Spleen (tissue), 11 donors: ENCODE results near the gene PRLH. TPM values are rescaled to one million over a fixed set of nuclear protein-coding genes. Genes with fewer than 3 reads are reported as not detected.

Source experiments
- DNase-seq: peaks from one replicate; pipeline ENCODE4 v3.0.0-alpha.2; 2020
- H3K27ac ChIP-seq, 8 donors: fragments of 200-600 bp; sonication (generic) in 7 of 8; 1 replicate in 4 of 8; 2 replicates in 4 of 8; pipeline versions ENCODE4 v1.5.0 to v1.8.0; 2016 to 2021; ENCODE audit warnings: inconsistent platforms in 4 of 8, mild to moderate bottlenecking in 4 of 8, moderate library complexity in 1 of 8
- H3K27me3 ChIP-seq, 7 donors: fragments of 200-600 bp; sonication (generic) in 6 of 7; replicated peaks in 1 of 7; 1 replicate in 4 of 7; 2 replicates in 3 of 7; pipeline versions ENCODE4 v1.5.0 to v1.8.0; 2016 to 2021; ENCODE audit warnings: inconsistent platforms in 3 of 7, mild to moderate bottlenecking in 1 of 7
- H3K36me3 ChIP-seq, 6 donors: fragments of 200-600 bp; sonication (generic) in 5 of 6; 1 replicate in 4 of 6; 2 replicates in 2 of 6; pipeline versions ENCODE4 v1.5.0 to v1.8.0; 2016 to 2021; ENCODE audit warnings: inconsistent platforms in 2 of 6
- H3K4me1 ChIP-seq, 6 donors: fragments of 200-600 bp; sonication (generic) in 5 of 6; 1 replicate in 3 of 6; 2 replicates in 3 of 6; pipeline versions ENCODE4 v1.5.0 to v1.8.0; 2016 to 2021; ENCODE audit warnings: inconsistent platforms in 3 of 6
- H3K4me3 ChIP-seq, 8 donors: fragments of 200-600 bp; sonication (generic) in 7 of 8; 1 replicate in 4 of 8; 2 replicates in 4 of 8; pipeline versions ENCODE4 v1.5.0 to v1.8.0; 2016 to 2021; ENCODE audit warnings: inconsistent platforms in 4 of 8, mild to moderate bottlenecking in 4 of 8, moderate library complexity in 2 of 8
- H3K9me3 ChIP-seq, 8 donors: fragments of 200-600 bp; sonication (generic) in 7 of 8; 1 replicate in 4 of 8; 2 replicates in 4 of 8; pipeline versions ENCODE4 v1.5.0 to v1.8.0; 2016 to 2021; ENCODE audit warnings: inconsistent platforms in 4 of 8
- CTCF ChIP-seq, 11 experiments: fragments of 200-600 bp in 7 of 11; fragments of 450-650 bp in 4 of 11; sonication (generic) in 4 of 11; IDR thresholded peaks in 8 of 11; conservative IDR thresholded peaks in 3 of 11; 1 replicate in 7 of 11; 2 replicates in 4 of 11; pipeline versions ENCODE4 v1.4.0 to v1.8.0; 2016 to 2021; ENCODE audit warnings: antibody characterized with exemption in 11 of 11, inconsistent platforms in 4 of 11, mild to moderate bottlenecking in 1 of 11
- POLR2A ChIP-seq, 3 donors: fragments of 450-650 bp; IDR thresholded peaks; one replicate each; pipeline ENCODE4 v1.5.1; 2017; ENCODE audit warnings: antibody characterized with exemption in 3 of 3, mild to moderate bottlenecking in 1 of 3
- POLR2AphosphoS5 ChIP-seq, 3 donors: sonication (generic); formaldehyde crosslinking; IDR thresholded peaks; one replicate each; pipeline ENCODE4 v1.5.1; 2017; ENCODE audit warnings: antibody characterized with exemption in 3 of 3
- WGBS, 5 donors: extraction: QIAGEN DNeasy Blood & Tissue Kit in 3 of 5; methylation state at CpG; one replicate each; pipeline versions ENCODE4 v1.1.5 to v1.1.7; 2013 to 2018; 5-methylcytosine and 5-hydroxymethylcytosine counted together
- intact Hi-C: fragments of 100-400 bp; cut with DNase I; formaldehyde crosslinking; loops from one replicate; pipeline ENCODE4 v1.15.0; 2023; ENCODE audit warnings: low total_unique reads
- polyA plus RNA-seq, 3 donors: library from polyadenylated mRNA; stranded (reverse); fragments of 200-250 nt; gene quantifications; one replicate each; pipeline ENCODE4 v1.2.1, GENCODE V29; 2013
- total RNA-seq, 7 donors: library from RNA; depleted of rRNA in 3 of 7; stranded (reverse); fragments of >200 nt in 3 of 7; fragmentation: NEBNext Ultra II Directional in 4 of 7; extraction: Animal tissue kit (Norgen Biotek cat#: 25700) in 4 of 7; gene quantifications; one replicate each; pipeline versions ENCODE4 v1.1.0 to v1.2.1, GENCODE V29; 2016 to 2021
- donor health status: healthy with polysubstance abuse.
- donor health status: DM: no; HTN: no; CAD: no; lungs with moderate emphysema.
- donor health status: DM: no; HTN: no; CAD: no.
- donor health status: Bipolar disorder and iron deficiency.
- donor health status: healthy.
- donor health status: DM: no; HTN: no; CAD: no.
- donor health status: DM: yes; HTN: yes; CAD: no.

PRLH gene
- total and polyA plus RNA-seq, 10 donors: not detected

- Histone ChIP-seq H3K4me1 (peaks cover 0 to 25% (median 17%) of the 10 kb centered on the region in 6 donors), H3K36me3 (no peaks in the 10 kb centered on the region), H3K27ac (no peak overlapping the region), H3K4me3 (no peak overlapping the region), H3K9me3 (no peaks in the 10 kb centered on the region), H3K27me3 (no peaks in the 10 kb centered on the region)
- WGBS, 5 donors: 89 to 93% (median 91%) methylated on average over 9 of the region's 9 CpGs
- intact Hi-C loops: loop anchor here (10.0 kb wide), 1 partner anchor 157 kb away; no protein-coding TSS in a partner anchor
- peak; percentile 17 for DNase-seq
- TF ChIP-seq POLR2A (IDR thresholded peaks at IDR 0.05) (no peak), CTCF (IDR thresholded peaks at IDR 0.05 in 8 of 11, conservative IDR thresholded peaks at IDR 0.05 in 3 of 11) (no peak), POLR2AphosphoS5 (IDR thresholded peaks at IDR 0.05) (no peak)
These were observed 21.8 kb downstream of the PRLH start for GRCh38 chr2:237588044-237588696.

- no peaks in the 10 kb centered on the region for H3K27me3 ChIP-seq
- H3K9me3 ChIP-seq: no peaks in the 10 kb centered on the region
- H3K4me1 ChIP-seq: peaks cover 0 to 18% (median 12%) of the 10 kb centered on the region in 6 donors
- H3K36me3 ChIP-seq: no peaks in the 10 kb centered on the region
- DNase-seq: peak; percentile 49
- WGBS, 5 donors: 75 to 82% (median 81%) methylated on average over 15 to 16 of the region's 16 CpGs
- H3K4me3 ChIP-seq: peak within 1 kb of the TSS in 1 of 8 donors; percentile 10
- intact Hi-C loops: no loop called here
- TF ChIP-seq POLR2A (IDR thresholded peaks at IDR 0.05) (no peak), CTCF (IDR thresholded peaks at IDR 0.05 in 8 of 11, conservative IDR thresholded peaks at IDR 0.05 in 3 of 11) (no peak), POLR2AphosphoS5 (IDR thresholded peaks at IDR 0.05) (no peak)
- peak within 1 kb of the TSS in 4 of 8 donors; percentile 13 to 45 (median 26) for H3K27ac ChIP-seq
These were observed 24.1 kb downstream of the PRLH start, which contains the start of gene RAB17 for GRCh38 chr2:237590272-237591140. TSS of gene RAB17 (minus strand) at chr2:237590734. CDS start at chr2:237586154, 4,580 bp downstream.

GRCh38 chr2:237591141-237591881, 24.9 kb downstream of the PRLH start:
- no peak for DNase-seq
- intact Hi-C loops: no loop called here
- H3K4me3 ChIP-seq: peak overlapping the region in 1 of 8 donors; percentile 10
- peak overlapping the region in 3 of 8 donors; percentile 13 to 45 (median 33) for H3K27ac ChIP-seq
- H3K27me3 ChIP-seq: no peaks in the 10 kb centered on the region
- no peaks in the 10 kb centered on the region for H3K9me3 ChIP-seq
- TF ChIP-seq POLR2A (IDR thresholded peaks at IDR 0.05): no peak
- WGBS, 5 donors: 34 to 58% (median 37%) methylated on average over 18 to 19 of the region's 19 CpGs
- peaks cover 0 to 18% (median 12%) of the 10 kb centered on the region in 6 donors for H3K4me1 ChIP-seq
- no peaks in the 10 kb centered on the region for H3K36me3 ChIP-seq

DNA sequence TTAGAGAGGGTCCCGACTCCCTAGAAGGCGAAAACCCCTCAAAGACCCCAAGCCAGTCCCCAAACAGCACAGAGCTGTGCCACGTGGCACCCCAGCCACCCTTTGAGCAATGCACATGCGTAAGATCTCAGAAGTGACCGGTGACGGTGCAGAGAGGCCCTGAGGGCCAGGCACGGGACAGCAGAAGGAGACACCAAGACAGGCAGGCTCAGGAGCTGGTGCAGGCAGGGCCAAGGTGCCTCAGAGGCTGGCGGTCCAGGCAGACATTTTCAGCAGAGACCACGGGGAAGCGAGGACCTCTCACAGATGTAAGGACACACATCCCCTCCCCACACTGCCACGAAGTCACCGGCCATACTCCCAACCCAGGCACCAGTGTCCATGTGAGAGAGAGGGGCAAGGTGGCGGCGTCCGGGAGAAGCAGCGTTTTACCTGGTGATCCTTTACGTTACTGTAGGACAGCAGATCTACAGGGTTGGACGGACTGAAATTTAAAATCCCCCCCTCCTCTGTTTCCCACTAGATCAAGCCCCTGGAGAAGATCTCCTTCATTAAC, 26.1 kb downstream of the PRLH start:
- no peak overlapping the region for H3K27ac ChIP-seq
- 86 to 97% (median 91%) methylated on average over 17 to 18 of the region's 18 CpGs for WGBS, 5 donors
- H3K36me3 ChIP-seq: no peaks in the 10 kb centered on the region
- intact Hi-C loops: no loop called here
- H3K9me3 ChIP-seq: no peaks in the 10 kb centered on the region
- no peaks in the 10 kb centered on the region for H3K27me3 ChIP-seq
- H3K4me1 ChIP-seq: peaks cover 0 to 18% (median 12%) of the 10 kb centered on the region in 6 donors
- no peak for DNase-seq
- H3K4me3 ChIP-seq: no peak overlapping the region
- TF ChIP-seq POLR2A (IDR thresholded peaks at IDR 0.05) (no peak), CTCF (IDR thresholded peaks at IDR 0.05 in 8 of 11, conservative IDR thresholded peaks at IDR 0.05 in 3 of 11) (no peak), POLR2AphosphoS5 (IDR thresholded peaks at IDR 0.05) (no peak)
